ENCODE data around the gene FAM234B.
"Not testable (repeated sequence)": the region's sequence is repeated elsewhere in the genome, so short reads cannot be mapped to it uniquely, and the experiment has no call there.

The FAM234B gene

DNA sequence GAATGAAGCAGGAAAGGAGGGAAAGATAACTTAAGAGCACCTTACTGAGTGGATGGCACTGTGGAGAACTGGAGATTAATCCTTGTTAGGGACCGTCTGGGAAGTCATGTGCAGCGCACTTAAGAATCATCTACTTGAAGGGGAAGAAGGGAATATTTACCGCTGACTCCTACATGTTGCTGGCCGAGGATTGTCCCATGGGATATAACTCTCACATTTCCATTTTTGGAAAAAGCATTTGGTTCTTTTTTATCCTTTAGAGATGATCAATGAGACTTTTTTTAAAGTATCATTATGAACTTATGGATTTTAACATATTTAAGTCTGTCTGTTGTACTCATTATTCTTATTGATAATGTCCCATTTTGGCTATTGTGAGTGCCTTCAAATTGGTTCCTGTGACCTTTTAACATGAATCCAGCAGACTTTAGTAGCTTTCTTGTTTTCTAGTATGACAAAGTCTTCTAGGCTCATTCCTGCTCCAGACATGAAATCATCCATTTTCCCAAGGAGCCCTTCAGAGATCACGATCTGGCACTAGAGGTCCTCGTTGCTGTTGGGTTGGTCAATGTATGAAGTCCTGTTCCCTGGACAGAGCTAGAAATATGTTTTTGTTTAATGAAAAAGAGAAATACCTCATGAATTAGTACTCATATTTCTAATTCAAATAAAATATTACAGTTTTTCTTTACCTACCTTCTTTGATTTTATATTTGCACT, 20.2 kb upstream of the FAM234B start:
- DNase-seq (ENCODE audit: extremely low read depth in 1 of 2, low read depth in 1 of 2), result no peak

GRCh38 chr12:13024531-13024916, 19.7 kb upstream of the FAM234B start:
- DNase-seq (ENCODE audit: extremely low read depth in 1 of 2, low read depth in 1 of 2), result no peak

- no peak for DNase-seq (ENCODE audit: extremely low read depth in 1 of 2, low read depth in 1 of 2)
Observed at GRCh38 chr12:13026286-13026685, 17.9 kb upstream of the FAM234B start.

DNA sequence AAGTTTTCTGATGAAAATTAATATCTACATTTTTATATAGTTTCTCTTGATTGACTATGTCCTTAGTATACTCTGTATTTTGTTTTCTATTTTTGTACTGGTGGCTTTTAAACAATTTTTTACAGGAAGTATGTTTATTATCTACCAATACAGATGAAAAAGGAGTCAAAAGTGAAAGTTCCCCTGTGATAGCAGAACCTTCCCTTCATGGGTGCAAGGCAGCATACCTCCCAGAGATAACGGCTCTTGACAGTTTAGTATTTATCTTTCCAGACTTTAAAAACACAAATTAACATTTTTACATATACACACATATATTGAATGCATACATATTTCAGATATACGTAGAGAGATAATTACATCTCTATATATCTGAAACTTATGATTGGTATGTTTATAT, 17.1 kb upstream of the FAM234B start:
- DNase-seq (ENCODE audit: extremely low read depth in 1 of 2, low read depth in 1 of 2), result no peak

DNA sequence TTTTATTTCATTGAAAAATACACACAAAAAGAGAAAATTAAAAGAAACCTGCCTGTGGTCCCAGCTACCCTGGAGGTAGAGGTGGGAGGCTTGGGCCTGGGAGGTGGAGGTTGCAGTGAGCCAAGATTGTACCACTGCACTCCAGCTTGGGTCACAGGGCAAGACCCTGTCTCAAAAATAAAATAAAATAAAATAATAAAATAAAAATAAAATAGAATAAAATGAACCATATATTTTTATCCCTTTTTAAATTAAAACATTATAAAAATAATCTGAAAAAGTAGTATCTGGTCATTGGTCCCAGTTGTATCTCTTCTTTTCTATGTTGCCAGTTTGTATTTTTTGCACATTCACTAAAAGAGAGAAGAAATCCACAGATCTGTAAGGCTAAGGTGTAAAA, 16.7 kb upstream of the FAM234B start:
- no peak for DNase-seq (ENCODE audit: extremely low read depth in 1 of 2, low read depth in 1 of 2)

DNA sequence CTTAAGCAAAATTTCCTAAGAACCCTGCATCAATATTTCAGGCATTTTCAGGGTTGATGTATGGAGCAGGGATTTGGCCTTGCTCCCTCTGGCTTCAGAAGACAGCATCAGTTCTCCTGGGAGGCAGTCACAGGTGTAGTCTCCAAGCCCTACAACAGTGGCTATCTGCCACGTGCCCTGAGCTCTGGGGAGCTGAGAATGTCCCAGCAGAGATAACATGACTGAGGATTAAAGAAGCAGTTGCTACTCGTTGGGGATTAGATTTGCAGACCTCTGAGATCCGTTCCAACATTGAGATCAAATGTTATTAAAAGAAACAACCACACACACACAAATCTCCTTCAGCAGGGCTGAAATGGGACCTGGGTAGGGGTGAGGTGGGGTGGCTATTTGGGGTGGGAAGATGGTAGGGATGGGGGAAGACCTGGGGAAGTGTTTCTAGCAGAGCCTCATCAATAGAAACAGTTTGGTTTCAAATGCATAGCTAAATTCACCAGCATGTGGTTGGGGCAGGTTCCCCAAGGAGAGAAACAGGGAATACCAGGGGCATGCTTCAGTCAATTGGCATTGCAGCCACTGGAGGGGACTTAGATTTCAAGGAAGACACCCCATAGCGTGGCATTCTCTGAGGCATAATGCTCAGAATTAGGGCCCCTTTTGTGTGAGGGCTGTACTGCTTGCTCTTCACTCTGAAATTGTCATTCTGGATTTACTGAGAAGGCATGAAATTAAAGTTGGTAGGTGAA, 15.2 kb upstream of the FAM234B start:
- DNase-seq (ENCODE audit: extremely low read depth in 1 of 2, low read depth in 1 of 2), result no peak

GRCh38 chr12:13030541-13031291, 13.5 kb upstream of the FAM234B start:
- DNase-seq (ENCODE audit: extremely low read depth in 1 of 2, low read depth in 1 of 2), result no peak

DNA sequence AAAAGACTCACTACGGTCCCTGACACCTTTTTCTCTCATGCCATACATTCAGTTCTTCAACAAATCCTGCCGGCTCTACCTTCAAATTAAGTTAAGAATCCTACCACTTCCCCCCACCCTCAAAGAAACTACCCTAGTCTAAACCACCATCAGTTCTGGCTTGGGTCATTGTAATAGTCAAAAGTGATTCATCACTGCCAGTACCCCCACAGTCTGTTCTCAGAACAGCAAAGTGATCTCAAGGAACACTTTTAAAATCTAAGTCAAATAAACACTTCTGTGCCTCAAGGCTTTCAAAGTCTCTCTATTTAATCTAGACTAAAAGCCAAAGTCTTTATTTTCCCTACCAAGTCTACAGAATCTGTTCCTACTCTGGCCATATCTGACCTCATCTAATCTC, 12.0 kb upstream of the FAM234B start:
- DNase-seq (ENCODE audit: extremely low read depth in 1 of 2, low read depth in 1 of 2), result no peak

- DNase-seq (ENCODE audit: extremely low read depth in 1 of 2, low read depth in 1 of 2), result no peak
Observed at GRCh38 chr12:13033476-13033875, 10.7 kb upstream of the FAM234B start.

GRCh38 chr12:13035335-13035734, 8.8 kb upstream of the FAM234B start:
- not testable (repeated sequence) for DNase-seq (ENCODE audit: extremely low read depth in 1 of 2, low read depth in 1 of 2)

DNA sequence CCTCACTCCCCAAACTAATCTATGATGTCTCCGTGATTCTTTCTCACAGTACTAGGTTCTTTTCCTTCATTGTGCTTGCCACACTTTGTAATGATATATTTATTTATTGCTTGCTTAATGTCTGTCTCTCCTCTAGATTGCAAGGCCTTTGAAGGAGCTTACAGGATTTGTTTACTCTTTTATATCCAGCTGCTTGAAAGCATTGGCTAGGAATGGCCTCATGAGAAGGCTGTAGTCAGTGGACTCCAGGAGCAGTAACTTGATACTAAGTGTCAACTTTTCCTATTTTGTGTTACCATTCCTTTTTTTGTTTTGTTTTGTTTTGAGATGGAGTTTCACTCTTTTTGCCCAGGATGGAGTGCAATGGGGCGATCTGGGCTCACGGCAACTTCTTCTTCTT, 7.3 kb upstream of the FAM234B start:
- no peak for DNase-seq (ENCODE audit: extremely low read depth in 1 of 2, low read depth in 1 of 2)

GRCh38 chr12:13038491-13039161, 5.6 kb upstream of the FAM234B start:
- no peak for DNase-seq (ENCODE audit: extremely low read depth in 1 of 2, low read depth in 1 of 2)

DNA sequence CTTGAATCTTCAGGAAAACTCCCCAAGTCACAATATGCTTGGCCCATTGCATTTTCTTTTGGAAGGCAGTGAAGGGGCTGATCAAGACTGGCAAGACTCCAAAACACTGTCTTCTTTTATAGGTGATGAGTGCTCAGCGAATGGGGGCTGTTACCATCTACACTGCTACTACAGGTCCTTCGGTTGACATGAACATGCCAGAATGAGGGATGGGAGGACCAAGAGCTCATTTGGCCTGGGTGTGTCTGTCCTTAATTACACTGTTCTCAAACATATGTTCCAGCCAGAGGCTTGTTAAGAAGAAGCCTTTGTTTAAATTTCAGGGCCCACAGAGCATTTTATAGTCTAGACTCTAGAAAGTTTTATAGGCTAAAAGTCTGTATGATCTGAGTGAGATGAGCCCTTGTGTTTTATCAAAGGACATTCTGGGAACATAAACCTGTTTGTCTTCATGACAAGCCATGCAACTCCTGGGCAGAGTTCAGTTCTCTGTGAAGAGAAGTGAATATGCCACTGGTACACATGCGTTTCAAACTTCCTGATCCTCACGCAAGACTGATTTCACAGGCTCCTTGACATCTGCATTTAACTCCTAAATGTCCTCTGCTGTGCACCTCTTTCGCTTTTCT, 4.7 kb upstream of the FAM234B start:
- no peak for DNase-seq (ENCODE audit: extremely low read depth in 1 of 2, low read depth in 1 of 2)

DNA sequence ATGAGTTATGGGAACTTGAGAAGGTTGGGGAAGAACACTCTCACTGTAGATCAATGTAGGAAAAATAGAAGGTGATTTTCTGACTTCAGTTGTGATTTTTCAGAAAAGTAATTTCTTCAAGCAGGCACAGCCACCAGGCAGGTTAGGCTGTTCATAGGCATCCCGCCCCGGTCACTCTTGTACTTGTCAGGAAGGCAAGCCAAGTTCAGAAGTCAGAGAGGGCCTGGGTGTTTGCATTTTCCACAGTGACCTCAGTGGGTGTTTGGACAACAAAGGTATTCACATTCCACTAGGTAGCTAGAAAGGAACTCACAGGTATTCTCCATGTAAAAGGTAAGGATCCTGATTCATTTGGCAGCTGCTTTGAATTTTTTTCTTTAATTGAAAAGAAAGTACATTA, 3.0 kb upstream of the FAM234B start:
- no peak for DNase-seq (ENCODE audit: extremely low read depth in 1 of 2, low read depth in 1 of 2)

GRCh38 chr12:13042666-13043230, 1.4 kb upstream of the FAM234B start:
- DNase-seq (ENCODE audit: extremely low read depth in 1 of 2, low read depth in 1 of 2), result no peak

- DNase-seq (ENCODE audit: extremely low read depth in 1 of 2, low read depth in 1 of 2), result no peak
Observed at GRCh38 chr12:13044906-13045299, 722 bp downstream of the FAM234B start.

GRCh38 chr12:13045816-13046215, 1.6 kb downstream of the FAM234B start:
- no peak for DNase-seq (ENCODE audit: extremely low read depth in 1 of 2, low read depth in 1 of 2)

GRCh38 chr12:13046964-13047363, 2.8 kb downstream of the FAM234B start:
- no peak for DNase-seq (ENCODE audit: extremely low read depth in 1 of 2, low read depth in 1 of 2)

GRCh38 chr12:13049816-13050215, 5.6 kb downstream of the FAM234B start:
- no peak for DNase-seq (ENCODE audit: extremely low read depth in 1 of 2, low read depth in 1 of 2)

DNA sequence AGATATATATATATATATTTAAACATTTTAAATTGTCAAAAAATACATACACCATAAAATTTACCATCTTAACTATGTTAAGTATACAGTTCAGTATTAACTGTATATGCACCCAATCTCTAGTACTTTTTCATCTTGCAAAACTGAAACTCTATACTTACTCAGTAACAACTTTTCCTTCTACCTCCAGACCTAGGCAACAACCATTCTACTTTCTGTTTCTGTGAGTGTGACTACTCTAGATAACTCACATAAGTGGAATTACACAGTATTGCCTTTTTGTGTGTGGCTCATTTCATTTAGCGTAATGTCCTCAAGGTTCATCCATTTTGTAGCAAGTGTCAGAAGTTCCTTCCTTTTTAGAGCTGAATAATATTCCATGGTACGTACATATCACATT, 8.2 kb downstream of the FAM234B start:
- no peak for DNase-seq (ENCODE audit: extremely low read depth in 1 of 2, low read depth in 1 of 2)

- not testable (repeated sequence) for DNase-seq (ENCODE audit: extremely low read depth in 1 of 2, low read depth in 1 of 2)
Observed at GRCh38 chr12:13053617-13054016, 9.4 kb downstream of the FAM234B start.

Data from stimulated activated CD8-positive, alpha-beta memory T cell treated with anti-CD3 and anti-CD28 coated beads, Interleukin-7, amount 100 ng/mL, for 48 hours (primary cell).